HEK293T (cell line): ENCODE data around the gene ANKRD60.

Experiments used
- CTCF ChIA-PET: fragments of 350-600 bp; formaldehyde crosslinking; extraction: SDS; loops from one replicate; lab custom pipeline; 2021; ENCODE audit warnings: antibody characterized with exemption, inconsistent platforms; lab: Yijun Ruan, JAX
- POLR2A ChIA-PET: fragments of 350-600 bp; formaldehyde crosslinking; extraction: SDS; loops from one replicate; lab custom pipeline; 2020; ENCODE audit warnings: antibody characterized with exemption, inconsistent platforms; lab: Yijun Ruan, JAX
- DNase-seq: peaks from one replicate; pipeline ENCODE4 v3.0.0; 2012; ENCODE audit warnings: mixed read lengths; ENCODE audit errors: extremely low spot score
- ARNT ChIP-seq: fragments of 450-650 bp; IDR thresholded peaks from 2 replicates; pipeline ENCODE4 v1.6.1; 2017; ENCODE audit warnings: mild to moderate bottlenecking
- BHLHE40 ChIP-seq: fragments of 450-650 bp; IDR thresholded peaks from 2 replicates; pipeline ENCODE4 v1.6.1; 2016; ENCODE audit warnings: mild to moderate bottlenecking, moderate library complexity, borderline replicate concordance
- CTBP1 ChIP-seq: fragments of 450-650 bp; IDR thresholded peaks from 2 replicates; pipeline ENCODE4 v1.6.1; 2016; ENCODE audit warnings: borderline replicate concordance
- ELF4 ChIP-seq: fragments of 450-650 bp; IDR thresholded peaks from 2 replicates; pipeline ENCODE4 v1.6.1; 2017; ENCODE audit warnings: antibody characterized with exemption
- FOXA1 ChIP-seq: fragments of 450-650 bp; IDR thresholded peaks from 2 replicates; pipeline ENCODE4 v1.6.1; 2016; ENCODE audit warnings: mild to moderate bottlenecking
- FOXK2 ChIP-seq: fragments of 450-650 bp; IDR thresholded peaks from 2 replicates; pipeline ENCODE4 v1.6.1; 2016; ENCODE audit warnings: mild to moderate bottlenecking
- FOXM1 ChIP-seq: fragments of 450-650 bp; IDR thresholded peaks from 2 replicates; pipeline ENCODE4 v1.6.1; 2017; ENCODE audit warnings: mild to moderate bottlenecking, borderline replicate concordance
- HDGF ChIP-seq: fragments of 450-650 bp; IDR thresholded peaks from 2 replicates; pipeline ENCODE4 v1.6.1; 2017; ENCODE audit warnings: antibody characterized with exemption, borderline replicate concordance
- L3MBTL2 ChIP-seq: fragments of 450-650 bp; conservative IDR thresholded peaks from 2 replicates; pipeline ENCODE4 v1.6.1; 2016; ENCODE audit warnings: mild to moderate bottlenecking
- LEF1 ChIP-seq: fragments of 450-650 bp; IDR thresholded peaks from 2 replicates; pipeline ENCODE4 v1.6.1; 2017; ENCODE audit warnings: mild to moderate bottlenecking, borderline replicate concordance
- NFRKB ChIP-seq: fragments of 450-650 bp; IDR thresholded peaks from 2 replicates; pipeline ENCODE4 v1.6.1; 2016; ENCODE audit warnings: mild to moderate bottlenecking, moderate library complexity
- SP1 ChIP-seq: fragments of 450-650 bp; IDR thresholded peaks from 2 replicates; pipeline ENCODE4 v1.6.1; 2017
- SUZ12 ChIP-seq: fragments of 450-650 bp; IDR thresholded peaks from 2 replicates; pipeline ENCODE4 v1.6.1; 2016; ENCODE audit warnings: mild to moderate bottlenecking
- TARDBP ChIP-seq: fragments of 450-650 bp; IDR thresholded peaks from 2 replicates; pipeline ENCODE4 v1.6.1; 2016
- ZNF384 ChIP-seq: fragments of 450-650 bp; IDR thresholded peaks from 2 replicates; pipeline ENCODE4 v1.6.1; 2016
- TF ChIP-seq, protein P1 (sequence below): fragments of 450-650 bp; IDR thresholded peaks from 2 replicates; pipeline ENCODE4 v1.6.1; 2016

The ANKRD60 gene

DNA sequence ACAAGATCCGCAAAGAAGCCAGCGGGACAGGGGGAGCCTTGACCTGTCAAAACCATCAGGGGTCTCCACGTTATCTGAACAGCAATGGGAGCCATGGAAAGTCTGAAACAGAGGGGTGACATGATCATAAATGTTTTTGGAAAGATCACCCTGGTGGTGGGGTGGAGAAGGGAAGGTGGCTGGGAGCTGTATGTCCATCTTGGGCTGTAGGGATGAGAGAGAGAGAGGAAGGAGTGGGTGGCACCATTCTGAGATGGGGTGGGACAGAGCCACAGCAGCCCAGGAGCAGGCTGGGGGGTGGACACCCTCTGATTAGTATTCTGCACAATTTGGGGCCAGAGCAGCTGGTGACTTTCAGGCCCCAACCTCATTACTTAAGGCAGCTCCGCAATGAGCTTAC lies 30.1 kb downstream of the ANKRD60 start:
- no peak for TF ChIP-seq NFRKB
- no peak for TF ChIP-seq FOXM1
- no peak for TF ChIP-seq ARNT
- no peak for TF ChIP-seq TARDBP
- TF ChIP-seq ZNF384: no peak
- no peak for TF ChIP-seq FOXA1
- TF ChIP-seq HDGF: no peak
- no peak for TF ChIP-seq L3MBTL2
- TF ChIP-seq, protein P1, sequence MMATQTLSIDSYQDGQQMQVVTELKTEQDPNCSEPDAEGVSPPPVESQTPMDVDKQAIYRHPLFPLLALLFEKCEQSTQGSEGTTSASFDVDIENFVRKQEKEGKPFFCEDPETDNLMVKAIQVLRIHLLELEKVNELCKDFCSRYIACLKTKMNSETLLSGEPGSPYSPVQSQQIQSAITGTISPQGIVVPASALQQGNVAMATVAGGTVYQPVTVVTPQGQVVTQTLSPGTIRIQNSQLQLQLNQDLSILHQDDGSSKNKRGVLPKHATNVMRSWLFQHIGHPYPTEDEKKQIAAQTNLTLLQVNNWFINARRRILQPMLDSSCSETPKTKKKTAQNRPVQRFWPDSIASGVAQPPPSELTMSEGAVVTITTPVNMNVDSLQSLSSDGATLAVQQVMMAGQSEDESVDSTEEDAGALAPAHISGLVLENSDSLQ: no peak
- no peak for TF ChIP-seq LEF1
- TF ChIP-seq ELF4: no peak
- CTCF ChIA-PET: no interaction called here
- POLR2A ChIA-PET: no interaction called here

DNA sequence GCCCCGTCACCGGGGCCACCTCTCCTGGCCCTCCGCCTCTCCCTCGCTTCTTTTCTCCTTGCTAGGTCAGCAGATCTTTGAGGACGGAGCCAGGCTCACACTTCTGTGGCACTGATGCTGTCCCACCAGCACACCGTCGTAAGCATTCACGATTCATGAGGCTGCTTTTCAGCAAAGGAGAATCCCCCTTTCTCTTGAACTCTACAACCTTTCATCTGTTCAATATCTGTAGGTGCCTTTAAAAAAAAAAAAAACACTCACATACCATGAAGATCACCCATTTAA lies 31.3 kb downstream of the ANKRD60 start:
- POLR2A ChIA-PET: no interaction called here
- no peak for DNase-seq
- CTCF ChIA-PET: no interaction called here
- TF ChIP-seq L3MBTL2 (no peak), NFRKB (no peak), SUZ12 (no peak), SP1 (no peak), FOXM1 (no peak), ARNT (no peak), BHLHE40 (no peak), FOXK2 (no peak), CTBP1 (no peak), HDGF (no peak)

More for the DNA sequence above, 30.1 kb downstream of the ANKRD60 start:
- no peak for DNase-seq

DNA sequence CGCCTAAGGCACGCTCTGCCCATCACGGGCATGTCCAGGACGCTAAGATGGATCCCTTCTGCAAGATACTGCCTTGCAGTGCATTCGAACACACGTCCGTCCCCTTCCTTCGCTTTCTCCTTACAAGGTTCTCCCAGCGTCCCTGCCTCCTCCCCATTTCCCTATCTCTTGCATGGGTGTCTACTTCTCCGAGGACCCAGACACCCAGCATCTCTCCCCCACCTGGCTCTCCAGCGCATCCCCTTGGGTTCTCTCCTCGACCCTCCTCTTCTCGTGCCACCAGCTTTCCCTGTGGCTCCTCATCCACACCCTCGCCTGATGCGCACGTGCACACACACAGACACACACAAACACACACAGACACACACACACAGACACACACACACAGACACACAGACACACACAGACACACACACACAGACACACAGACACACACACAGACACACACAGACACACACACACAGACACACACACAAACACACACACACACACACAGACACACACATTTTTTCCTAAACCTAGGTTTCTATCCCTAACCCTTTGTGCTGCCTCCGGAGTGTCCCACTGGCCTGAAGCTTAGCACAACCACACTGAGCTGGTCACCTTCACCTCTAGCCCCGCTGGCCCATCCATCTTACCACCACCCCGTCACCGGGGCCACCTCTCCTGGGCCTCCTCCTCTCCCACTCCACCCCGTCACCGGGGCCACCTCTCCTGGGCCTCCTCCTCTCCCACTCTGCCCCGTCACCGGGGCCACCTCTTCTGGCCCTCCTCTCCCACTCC lies 31.9 kb downstream of the ANKRD60 start:
- no peak for DNase-seq
- ChIA-PET CTCF (no interaction called here), POLR2A (no interaction called here)
- TF ChIP-seq SP1: no peak

DNA sequence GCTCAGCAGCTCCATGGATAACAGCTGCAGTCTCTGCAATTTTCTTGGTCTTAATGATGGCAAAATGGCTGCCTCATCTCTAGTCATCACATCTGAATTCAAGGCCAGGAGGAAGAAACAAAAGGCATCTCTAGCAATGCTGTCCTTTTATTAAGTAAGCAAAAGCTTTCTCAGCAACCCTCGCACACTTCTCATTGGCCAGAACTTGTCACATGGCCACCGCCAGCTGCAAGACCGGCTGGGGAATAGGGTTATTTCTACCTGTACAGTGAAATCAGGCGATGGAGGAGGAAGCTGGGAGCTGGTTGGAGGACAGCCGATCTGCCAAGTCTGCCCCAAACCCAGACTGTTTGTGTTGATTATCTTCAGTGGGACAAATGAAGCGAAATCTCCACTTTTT lies 33.4 kb downstream of the ANKRD60 start:
- no peak for DNase-seq
- CTCF ChIA-PET: interaction anchor here (0.6 kb wide), 1 partner anchor 22 kb away, joined by 4 read pairs; no protein-coding TSS in a partner anchor
- POLR2A ChIA-PET: no interaction called here
- TF ChIP-seq BHLHE40 (no peak), FOXK2 (no peak), NFRKB (no peak), L3MBTL2 (no peak), HDGF (no peak), SUZ12 (no peak), ZNF384 (no peak), FOXA1 (no peak)

DNA sequence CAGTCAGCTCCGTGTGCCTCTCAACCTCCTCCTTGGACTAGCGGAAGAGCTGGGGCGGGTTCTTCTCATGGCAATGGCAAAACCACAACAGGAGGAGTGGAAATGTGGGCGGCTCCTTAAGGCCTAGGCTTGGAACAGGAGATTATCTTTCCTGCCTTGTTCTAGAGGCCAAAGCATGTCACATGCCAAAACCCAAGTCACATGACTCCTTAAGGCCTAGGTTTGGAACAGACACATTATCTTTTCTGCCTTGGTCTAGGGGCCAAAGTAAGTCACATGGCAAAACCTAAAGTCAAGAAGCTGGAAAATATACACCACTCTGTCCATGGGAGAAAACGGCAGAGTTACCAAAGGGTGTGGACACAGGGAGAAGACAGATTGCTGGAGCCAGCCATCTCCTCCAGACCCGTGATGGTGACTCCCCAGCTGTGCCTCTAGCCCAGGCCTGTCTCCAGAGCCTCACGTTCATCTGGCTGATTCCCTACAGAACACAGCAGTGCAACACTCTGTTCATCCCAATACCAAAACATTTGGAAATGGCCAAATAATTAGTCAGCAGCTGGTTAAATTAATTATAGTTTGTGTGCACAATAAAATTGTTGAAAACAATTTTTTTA lies 34.2 kb downstream of the ANKRD60 start:
- CTCF ChIA-PET: no interaction called here

DNA sequence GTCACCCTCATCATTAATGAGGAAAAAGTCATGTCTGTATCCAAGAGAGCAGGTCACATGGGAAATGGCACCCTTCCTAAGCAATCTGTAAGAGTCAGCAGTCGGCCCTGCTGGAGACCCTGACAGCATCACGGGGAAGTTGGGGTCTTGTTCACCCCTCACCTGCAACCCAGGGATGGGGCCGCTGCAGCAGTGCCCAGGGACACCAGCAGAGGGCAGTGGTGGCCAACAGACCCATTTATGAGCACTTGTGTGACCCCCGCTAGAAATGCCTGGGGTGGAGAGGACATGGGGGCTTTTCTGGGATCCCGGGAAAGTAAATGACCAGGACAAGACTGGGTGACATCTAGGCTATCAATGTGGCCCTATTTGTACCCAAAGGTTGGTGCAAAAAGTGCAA lies 35.9 kb downstream of the ANKRD60 start:
- DNase-seq: peak; percentile 38

More for the DNA sequence above, 34.2 kb downstream of the ANKRD60 start:
- POLR2A ChIA-PET: no interaction called here
- DNase-seq: no peak
- no peak for TF ChIP-seq L3MBTL2
- TF ChIP-seq LEF1: no peak
- TF ChIP-seq, protein P1: no peak

More for the DNA sequence above, 35.9 kb downstream of the ANKRD60 start:
- ChIA-PET POLR2A (no interaction called here), CTCF (interaction anchor here (1.5 kb wide), 1 partner anchor 11 kb away, joined by 7 read pairs; no protein-coding TSS in a partner anchor)
- TF ChIP-seq LEF1 (no peak), CTBP1 (no peak), FOXM1 (no peak), SUZ12 (no peak), ZNF384 (no peak), ELF4 (no peak), TARDBP (no peak)
- TF ChIP-seq, protein P1: no peak
